OCI-LY7 (cell line): ENCODE results near the gene CRB2. TPM values are rescaled to one million over a fixed set of nuclear protein-coding genes. Genes with fewer than 3 reads are reported as not detected.

Source experiments
- BruUV-seq: library from RNA; stranded (reverse); fragments of 400-500 nt; replicated peaks from 2 replicates; lab custom pipeline; 2021; lab: Mats Ljungman, UMichigan
- CTCF ChIA-PET: fragments of 300-600 bp; sonication (Branson Sonifier 250); formaldehyde crosslinking; loops from one replicate; lab custom pipeline; 2022; ENCODE audit warnings: antibody characterized with exemption; ENCODE audit not compliant: unreplicated experiment; lab: Charles Lee
- POLR2A ChIA-PET: fragments of 300-600 bp; sonication (Branson Sonifier 250); formaldehyde crosslinking; loops from one replicate; lab custom pipeline; 2022; ENCODE audit warnings: antibody characterized with exemption; lab: Charles Lee
- DNase-seq: peaks from one replicate; pipeline ENCODE4 v3.0.0-alpha.2; 2015; ENCODE audit warnings: low spot score
- H2AFZ ChIP-seq: fragments of 200-600 bp; sonication (generic), shearing (Covaris generic); 2 replicates; pipeline ENCODE4 v1.6.1; 2014; ENCODE audit warnings: mild to moderate bottlenecking, antibody characterized with exemption, low read length, moderate library complexity
- H3K27ac ChIP-seq: fragments of 200-600 bp; sonication (generic); 2 replicates; pipeline ENCODE4 v1.5.1; 2014; ENCODE audit warnings: mixed run types, low read depth, mild to moderate bottlenecking, moderate library complexity, low read length, inconsistent platforms; ENCODE audit not compliant: poor library complexity, severe bottlenecking
- H3K36me3 ChIP-seq: fragments of 200-600 bp; sonication (generic); 2 replicates; pipeline ENCODE4 v1.6.1; 2014; ENCODE audit warnings: mild to moderate bottlenecking, antibody characterized with exemption, low read length, moderate library complexity, mixed read lengths; ENCODE audit not compliant: insufficient read depth
- H3K4me1 ChIP-seq: fragments of 200-600 bp; sonication (generic); 2 replicates; pipeline ENCODE4 v1.5.1; 2014; ENCODE audit warnings: mild to moderate bottlenecking, low read length; ENCODE audit not compliant: insufficient read depth, poor library complexity, severe bottlenecking
- H3K4me2 ChIP-seq: fragments of 200-600 bp; sonication (generic); 2 replicates; pipeline ENCODE4 v1.6.1; 2014; ENCODE audit warnings: mild to moderate bottlenecking, low read length
- H3K4me3 ChIP-seq: fragments of 200-600 bp; sonication (generic); 2 replicates; pipeline ENCODE4 v1.5.1; 2014; ENCODE audit warnings: mild to moderate bottlenecking, low read depth, low read length; ENCODE audit not compliant: poor library complexity, severe bottlenecking
- H3K79me2 ChIP-seq: fragments of 200-600 bp; sonication (generic); 2 replicates; pipeline ENCODE4 v1.6.1; 2016; ENCODE audit warnings: low read depth, mild to moderate bottlenecking, low read length, moderate library complexity, mixed read lengths; ENCODE audit not compliant: insufficient read depth
- H3K9me2 ChIP-seq: fragments of 200-600 bp; sonication (generic); 2 replicates; pipeline ENCODE4 v1.6.1; 2016; ENCODE audit warnings: mild to moderate bottlenecking, low read length, mixed read lengths; ENCODE audit not compliant: insufficient read depth
- H3K9me3 ChIP-seq: fragments of 200-600 bp; sonication (generic); 2 replicates; pipeline ENCODE4 v1.6.1; 2014; ENCODE audit warnings: mild to moderate bottlenecking, mixed run types, low read length, mixed read lengths
- H4K20me1 ChIP-seq: fragments of 200-600 bp; sonication (generic); 2 replicates; pipeline ENCODE4 v1.6.1; 2014; ENCODE audit warnings: mild to moderate bottlenecking, antibody characterized with exemption, low read length, moderate library complexity, mixed read lengths; ENCODE audit not compliant: insufficient read depth
- EZH2phosphoT487 ChIP-seq: fragments of 200-600 bp; sonication (generic); IDR thresholded peaks from 2 replicates; pipeline ENCODE4 v1.6.1; 2018; ENCODE audit warnings: low read depth, borderline replicate concordance, mild to moderate bottlenecking, mixed run types, antibody characterized with exemption, low read length, moderate library complexity, mixed read lengths
- intact Hi-C: fragments of 100-400 bp; cut with micrococcal nuclease; formaldehyde crosslinking; loops from one replicate; pipeline ENCODE4 v1.10.0; 2022; ENCODE audit not compliant: unreplicated experiment
- total RNA-seq, 2 experiments: library from RNA; depleted of rRNA in 1 of 2; stranded (reverse); fragments of >200 nt in 1 of 2; shearing (Covaris generic) in 1 of 2; gene quantifications; 2 replicates each; pipeline ENCODE4 v1.2.3, GENCODE V29; 2014 to 2022
- TF ChIP-seq, protein P1 (sequence below): fragments of 200-600 bp; sonication (generic); conservative IDR thresholded peaks from 2 replicates; pipeline ENCODE4 v1.5.1; 2014; ENCODE audit warnings: mild to moderate bottlenecking, antibody characterized with exemption, low read length, moderate library complexity, mixed read lengths

Gene CRB2
- total RNA-seq, 2 experiments from 2014 or later = 1.6 to 3.4 TPM

DNA sequence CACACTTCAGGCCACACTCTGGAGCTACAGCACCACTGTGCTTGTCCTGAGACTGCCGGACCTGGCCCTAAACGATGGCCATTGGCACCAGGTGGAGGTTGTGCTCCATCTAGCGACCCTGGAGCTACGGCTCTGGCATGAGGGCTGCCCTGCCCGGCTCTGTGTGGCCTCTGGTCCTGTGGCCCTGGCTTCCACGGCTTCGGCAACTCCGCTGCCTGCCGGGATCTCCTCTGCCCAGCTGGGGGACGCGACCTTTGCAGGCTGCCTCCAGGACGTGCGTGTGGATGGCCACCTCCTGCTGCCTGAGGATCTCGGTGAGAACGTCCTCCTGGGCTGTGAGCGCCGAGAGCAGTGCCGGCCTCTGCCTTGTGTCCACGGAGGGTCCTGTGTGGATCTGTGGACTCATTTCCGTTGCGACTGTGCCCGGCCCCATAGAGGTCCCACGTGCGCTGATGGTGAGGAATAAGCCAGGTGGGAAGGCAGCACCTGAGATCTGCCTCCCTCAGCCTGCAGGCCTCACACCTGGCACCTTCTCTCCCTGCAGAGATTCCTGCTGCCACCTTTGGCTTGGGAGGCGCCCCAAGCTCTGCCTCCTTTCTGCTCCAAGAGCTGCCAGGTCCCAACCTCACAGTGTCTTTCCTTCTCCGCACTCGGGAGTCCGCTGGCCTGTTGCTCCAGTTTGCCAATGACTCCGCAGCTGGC lies 14.7 kb downstream of the CRB2 start:
- H3K9me2 ChIP-seq = no peaks in the 10 kb centered on the region
- TF ChIP-seq, protein P1, sequence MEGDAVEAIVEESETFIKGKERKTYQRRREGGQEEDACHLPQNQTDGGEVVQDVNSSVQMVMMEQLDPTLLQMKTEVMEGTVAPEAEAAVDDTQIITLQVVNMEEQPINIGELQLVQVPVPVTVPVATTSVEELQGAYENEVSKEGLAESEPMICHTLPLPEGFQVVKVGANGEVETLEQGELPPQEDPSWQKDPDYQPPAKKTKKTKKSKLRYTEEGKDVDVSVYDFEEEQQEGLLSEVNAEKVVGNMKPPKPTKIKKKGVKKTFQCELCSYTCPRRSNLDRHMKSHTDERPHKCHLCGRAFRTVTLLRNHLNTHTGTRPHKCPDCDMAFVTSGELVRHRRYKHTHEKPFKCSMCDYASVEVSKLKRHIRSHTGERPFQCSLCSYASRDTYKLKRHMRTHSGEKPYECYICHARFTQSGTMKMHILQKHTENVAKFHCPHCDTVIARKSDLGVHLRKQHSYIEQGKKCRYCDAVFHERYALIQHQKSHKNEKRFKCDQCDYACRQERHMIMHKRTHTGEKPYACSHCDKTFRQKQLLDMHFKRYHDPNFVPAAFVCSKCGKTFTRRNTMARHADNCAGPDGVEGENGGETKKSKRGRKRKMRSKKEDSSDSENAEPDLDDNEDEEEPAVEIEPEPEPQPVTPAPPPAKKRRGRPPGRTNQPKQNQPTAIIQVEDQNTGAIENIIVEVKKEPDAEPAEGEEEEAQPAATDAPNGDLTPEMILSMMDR = no peak
- TF ChIP-seq EZH2phosphoT487 = no peak
- H3K9me3 ChIP-seq = no peaks in the 10 kb centered on the region
- ChIA-PET CTCF (no interaction called here), POLR2A (no interaction called here)
- no peaks in the 10 kb centered on the region for H4K20me1 ChIP-seq
- no peak for DNase-seq
- H3K36me3 ChIP-seq = no peaks in the 10 kb centered on the region
- intact Hi-C loops = no loop called here
- no TSS peak for BruUV-seq
- no peak overlapping the region for H3K4me3 ChIP-seq
- H3K27ac ChIP-seq = no peak overlapping the region
- H2AFZ ChIP-seq = no peak overlapping the region
- no peaks in the 10 kb centered on the region for H3K79me2 ChIP-seq
- H3K4me2 ChIP-seq = no peak overlapping the region
- H3K4me1 ChIP-seq = no peaks in the 10 kb centered on the region

DNA sequence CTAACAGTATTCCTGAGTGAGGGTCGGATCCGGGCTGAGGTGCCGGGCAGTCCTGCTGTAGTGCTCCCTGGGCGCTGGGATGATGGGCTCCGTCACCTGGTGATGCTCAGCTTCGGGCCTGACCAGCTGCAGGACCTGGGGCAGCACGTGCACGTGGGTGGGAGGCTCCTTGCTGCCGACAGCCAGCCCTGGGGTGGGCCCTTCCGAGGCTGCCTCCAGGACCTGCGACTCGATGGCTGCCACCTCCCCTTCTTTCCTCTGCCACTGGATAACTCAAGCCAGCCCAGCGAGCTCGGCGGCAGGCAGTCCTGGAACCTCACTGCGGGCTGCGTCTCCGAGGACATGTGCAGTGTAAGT lies 15.2 kb downstream of the CRB2 start:
- no peaks in the 10 kb centered on the region for H3K9me2 ChIP-seq
- intact Hi-C loops = no loop called here
- ChIA-PET CTCF (no interaction called here), POLR2A (no interaction called here)
- no peak overlapping the region for H2AFZ ChIP-seq
- no peaks in the 10 kb centered on the region for H3K36me3 ChIP-seq
- no peaks in the 10 kb centered on the region for H4K20me1 ChIP-seq
- no peak overlapping the region for H3K27ac ChIP-seq
- H3K4me3 ChIP-seq = no peak overlapping the region
- H3K4me1 ChIP-seq = no peaks in the 10 kb centered on the region
- H3K9me3 ChIP-seq = no peaks in the 10 kb centered on the region
- TF ChIP-seq, protein P1 = no peak
- TF ChIP-seq EZH2phosphoT487 = no peak
- no peak overlapping the region for H3K4me2 ChIP-seq
- BruUV-seq = no TSS peak
- DNase-seq = no peak
- no peaks in the 10 kb centered on the region for H3K79me2 ChIP-seq

DNA sequence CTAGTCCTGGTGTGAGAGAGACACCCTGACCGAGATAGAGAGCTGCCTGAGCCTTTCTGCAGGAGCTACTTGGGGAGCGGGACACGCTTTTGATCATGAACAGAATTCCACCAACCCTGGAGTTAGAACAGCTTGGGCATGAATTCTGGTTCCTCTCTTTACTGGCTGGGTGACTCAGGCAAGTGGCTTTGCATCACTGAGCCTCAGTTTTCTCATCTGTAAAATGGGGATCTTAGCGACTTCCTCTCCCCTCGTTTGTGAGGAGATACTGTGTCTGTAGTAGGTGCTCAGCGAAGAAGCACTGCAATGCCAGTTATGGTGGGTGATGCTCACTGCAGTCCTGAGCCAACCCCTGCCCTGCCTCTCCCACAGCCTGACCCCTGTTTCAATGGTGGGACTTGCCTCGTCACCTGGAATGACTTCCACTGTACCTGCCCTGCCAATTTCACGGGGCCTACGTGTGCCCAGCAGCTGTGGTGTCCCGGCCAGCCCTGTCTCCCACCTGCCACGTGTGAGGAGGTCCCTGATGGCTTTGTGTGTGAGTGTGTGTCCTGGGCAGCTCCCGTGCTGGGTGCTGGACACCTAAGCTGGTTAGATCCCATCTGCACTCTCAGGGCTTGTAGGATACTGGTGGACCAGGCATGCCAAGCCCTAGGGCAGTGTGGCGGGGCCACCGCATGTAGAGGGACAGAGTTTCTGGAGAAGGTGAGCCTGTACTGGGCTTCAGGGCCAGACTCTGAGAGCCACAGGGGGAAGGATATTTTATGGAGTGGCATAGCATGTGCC lies 16.0 kb downstream of the CRB2 start:
- no peaks in the 10 kb centered on the region for H3K4me1 ChIP-seq
- no peak overlapping the region for H3K4me2 ChIP-seq
- no peaks in the 10 kb centered on the region for H3K36me3 ChIP-seq
- H3K27ac ChIP-seq = no peak overlapping the region
- no peaks in the 10 kb centered on the region for H3K79me2 ChIP-seq
- intact Hi-C loops = no loop called here
- no TSS peak for BruUV-seq
- no peak for TF ChIP-seq EZH2phosphoT487
- TF ChIP-seq, protein P1 = no peak
- ChIA-PET POLR2A (no interaction called here), CTCF (interaction anchor here (0.5 kb wide), 1 partner anchor 33 kb away, joined by 3 read pairs; no protein-coding TSS in a partner anchor)
- no peak overlapping the region for H3K4me3 ChIP-seq
- H2AFZ ChIP-seq = no peak overlapping the region
- H3K9me3 ChIP-seq = no peaks in the 10 kb centered on the region
- no peaks in the 10 kb centered on the region for H4K20me1 ChIP-seq
- no peak for DNase-seq
- H3K9me2 ChIP-seq = no peaks in the 10 kb centered on the region
